Upper lobe of left lung (tissue), 6 donors: ENCODE results near the gene ARHGEF38. TPM values are rescaled to one million over a fixed set of nuclear protein-coding genes. Genes with fewer than 3 reads are reported as not detected.

Experiments
- ATAC-seq, 2 donors: fragments of 200-7000 bp; cut with Tn5 transposase; one replicate each; pipeline ENCODE4 v1.9.1; 2022; ENCODE audit warnings: mild to moderate bottlenecking in 2 of 2, moderate library complexity in 2 of 2; ENCODE audit not compliant: low FRiP score in 2 of 2
- DNase-seq, 2 donors: peaks; one replicate each; pipeline ENCODE4 v3.0.0-alpha.2; 2019 to 2020
- H3K27ac ChIP-seq, 4 donors: fragments of 200-600 bp; sonication (generic); one replicate each; pipeline ENCODE4 v1.5.1; 2016 to 2019
- H3K27me3 ChIP-seq, 4 donors: fragments of 200-600 bp; sonication (generic); one replicate each; pipeline ENCODE4 v1.5.1; 2017 to 2019
- H3K36me3 ChIP-seq, 4 donors: fragments of 200-600 bp; sonication (generic); one replicate each; pipeline ENCODE4 v1.5.1; 2016 to 2019
- H3K4me1 ChIP-seq, 4 donors: fragments of 200-600 bp; sonication (generic); one replicate each; pipeline ENCODE4 v1.5.1; 2018 to 2019
- H3K4me3 ChIP-seq, 4 donors: fragments of 200-600 bp; sonication (generic); one replicate each; pipeline ENCODE4 v1.5.1; 2017 to 2019; ENCODE audit warnings: mild to moderate bottlenecking in 2 of 4, moderate library complexity in 1 of 4
- H3K9me3 ChIP-seq, 4 donors: fragments of 200-600 bp; sonication (generic); one replicate each; pipeline ENCODE4 v1.5.1; 2018 to 2019
- EP300 ChIP-seq, 4 donors: sonication (generic); formaldehyde crosslinking; IDR thresholded peaks; one replicate each; pipeline ENCODE4 v1.5.1; 2017; ENCODE audit warnings: antibody characterized with exemption in 4 of 4, control low read depth in 2 of 4
- POLR2A ChIP-seq, 4 donors: fragments of 450-650 bp; IDR thresholded peaks; one replicate each; pipeline ENCODE4 v1.5.1; 2016 to 2017; ENCODE audit warnings: antibody characterized with exemption in 4 of 4, mild to moderate bottlenecking in 2 of 4
- POLR2AphosphoS5 ChIP-seq, 2 donors: sonication (generic); formaldehyde crosslinking; IDR thresholded peaks; one replicate each; pipeline ENCODE4 v1.5.1; 2017; ENCODE audit warnings: antibody characterized with exemption in 2 of 2
- WGBS, 2 donors: methylation state at CpG; one replicate each; pipeline ENCODE4 v1.1.5; 2017 to 2018; 5-methylcytosine and 5-hydroxymethylcytosine counted together
- total RNA-seq, 6 donors: library from RNA; depleted of rRNA in 4 of 6; stranded (reverse); fragments of >200 nt in 4 of 6; gene quantifications; one replicate each; pipeline versions ENCODE4 v1.1.0 to v1.2.1, GENCODE V29; 2016 to 2021
- TF ChIP-seq, protein P1 (sequence below), 6 experiments: fragments of 450-650 bp in 4 of 6; fragments of 200-600 bp in 2 of 6; sonication (generic) in 2 of 6; IDR thresholded peaks; one replicate each; pipeline ENCODE4 v1.5.1; 2016 to 2019; ENCODE audit warnings: antibody characterized with exemption in 6 of 6
- donor health status: DM: no; HTN: no; CAD: no; lungs with moderate emphysema.
- donor health status: DM: no; HTN: yes; CAD: no; lungs with severe emphysema.

Gene ARHGEF38
- total RNA-seq, 6 donors from 2014 or later = 5.9 to 35.4 (median 19.6) TPM

DNA sequence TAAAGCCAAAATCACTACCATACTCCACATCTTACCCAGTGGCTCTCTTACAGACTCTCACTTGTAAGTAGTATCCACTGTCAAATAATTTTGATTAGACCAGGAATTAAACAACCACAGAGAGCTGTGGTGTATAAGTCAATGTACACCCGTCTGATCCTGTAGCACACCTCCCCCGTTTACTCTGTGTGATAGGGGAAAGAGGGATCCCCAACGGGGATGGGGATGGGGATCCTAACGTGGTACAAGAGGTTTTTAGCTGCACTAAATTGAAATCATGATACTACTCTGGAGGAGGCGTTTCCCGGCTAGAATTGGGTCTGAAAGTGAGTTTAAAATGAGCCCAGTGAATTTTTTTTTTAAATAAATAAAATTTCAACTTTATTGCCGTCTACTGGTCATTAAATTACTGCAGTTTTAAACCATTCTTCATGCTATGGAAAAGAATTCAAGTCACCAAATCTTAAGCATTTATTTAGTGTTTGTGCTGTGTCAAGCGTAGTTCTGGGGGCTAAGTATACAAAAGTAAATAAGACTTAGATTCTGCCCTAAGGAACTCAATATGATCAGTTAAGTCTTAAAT, 79.5 kb downstream of the ARHGEF38 start:
- TF ChIP-seq POLR2AphosphoS5 (IDR thresholded peaks at IDR 0.05) (no peak), EP300 (IDR thresholded peaks at IDR 0.05) (no peak), POLR2A (IDR thresholded peaks at IDR 0.05) (no peak)
- TF ChIP-seq, protein P1, sequence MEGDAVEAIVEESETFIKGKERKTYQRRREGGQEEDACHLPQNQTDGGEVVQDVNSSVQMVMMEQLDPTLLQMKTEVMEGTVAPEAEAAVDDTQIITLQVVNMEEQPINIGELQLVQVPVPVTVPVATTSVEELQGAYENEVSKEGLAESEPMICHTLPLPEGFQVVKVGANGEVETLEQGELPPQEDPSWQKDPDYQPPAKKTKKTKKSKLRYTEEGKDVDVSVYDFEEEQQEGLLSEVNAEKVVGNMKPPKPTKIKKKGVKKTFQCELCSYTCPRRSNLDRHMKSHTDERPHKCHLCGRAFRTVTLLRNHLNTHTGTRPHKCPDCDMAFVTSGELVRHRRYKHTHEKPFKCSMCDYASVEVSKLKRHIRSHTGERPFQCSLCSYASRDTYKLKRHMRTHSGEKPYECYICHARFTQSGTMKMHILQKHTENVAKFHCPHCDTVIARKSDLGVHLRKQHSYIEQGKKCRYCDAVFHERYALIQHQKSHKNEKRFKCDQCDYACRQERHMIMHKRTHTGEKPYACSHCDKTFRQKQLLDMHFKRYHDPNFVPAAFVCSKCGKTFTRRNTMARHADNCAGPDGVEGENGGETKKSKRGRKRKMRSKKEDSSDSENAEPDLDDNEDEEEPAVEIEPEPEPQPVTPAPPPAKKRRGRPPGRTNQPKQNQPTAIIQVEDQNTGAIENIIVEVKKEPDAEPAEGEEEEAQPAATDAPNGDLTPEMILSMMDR (IDR thresholded peaks at IDR 0.05) = peak in 1 of 6 experiments; percentile 30
- H3K36me3 ChIP-seq = no peaks in the 10 kb centered on the region
- WGBS, 2 donors = 63 to 93% methylated on average over 8 of the region's 8 CpGs
- DNase-seq (no peak), ATAC-seq (no peak)
- peaks cover 0 to 24% (median 8%) of the 10 kb centered on the region in 4 donors for H3K4me1 ChIP-seq
- H3K4me3 ChIP-seq = no peak overlapping the region
- no peaks in the 10 kb centered on the region for H3K9me3 ChIP-seq
- no peaks in the 10 kb centered on the region for H3K27me3 ChIP-seq
- H3K27ac ChIP-seq = no peak overlapping the region

DNA sequence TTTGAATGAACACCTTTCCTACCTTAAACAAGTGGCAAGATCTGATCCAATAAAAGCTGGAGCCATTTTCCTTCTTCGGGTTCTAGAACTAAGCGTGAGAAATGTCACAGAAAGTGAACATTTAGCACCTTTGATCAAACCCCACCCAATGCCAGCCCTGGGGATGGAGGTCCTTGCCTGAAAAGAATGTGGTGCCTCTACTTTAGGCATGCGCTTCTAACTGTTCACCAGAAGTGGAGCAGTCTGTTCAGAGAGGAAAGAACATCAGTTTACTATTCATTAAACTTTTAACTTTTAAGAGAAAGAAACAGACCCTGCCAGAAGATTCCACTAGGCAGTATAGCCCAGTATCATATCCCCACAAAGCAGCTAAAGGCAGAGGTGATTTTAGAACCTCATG, 80.2 kb downstream of the ARHGEF38 start:
- H3K4me3 ChIP-seq = no peak overlapping the region
- 78 to 85% methylated on average over 3 of the region's 3 CpGs for WGBS, 2 donors
- peak overlapping the region in 1 of 4 donors; percentile 49 for H3K27ac ChIP-seq
- TF ChIP-seq POLR2AphosphoS5 (IDR thresholded peaks at IDR 0.05) = no peak
- TF ChIP-seq, protein P1 (IDR thresholded peaks at IDR 0.05) = no peak
- no peaks in the 10 kb centered on the region for H3K36me3 ChIP-seq
- no peaks in the 10 kb centered on the region for H3K9me3 ChIP-seq
- H3K4me1 ChIP-seq = peaks cover under 1 to 31% (median 14%) of the 10 kb centered on the region in 4 donors
- DNase-seq (no peak), ATAC-seq (no peak)
- H3K27me3 ChIP-seq = no peaks in the 10 kb centered on the region

DNA sequence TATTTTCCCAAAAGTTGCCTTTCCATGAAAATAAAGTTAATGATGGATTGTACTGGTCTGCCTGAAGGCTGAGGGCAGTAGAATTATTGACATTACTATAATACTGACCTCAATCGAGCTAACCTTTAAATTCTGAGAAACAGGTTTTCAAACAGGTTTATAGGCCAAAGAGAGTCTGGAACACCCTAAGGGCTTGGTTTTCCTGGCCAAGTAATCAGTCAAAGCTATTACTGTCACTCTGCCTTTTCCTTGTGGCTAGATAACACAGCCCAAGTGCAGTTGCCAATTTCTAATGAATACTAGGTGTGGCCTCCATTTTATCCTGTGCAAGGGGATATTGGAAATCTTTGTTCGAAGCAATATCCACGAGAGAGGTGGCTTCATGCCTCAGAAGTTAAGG, 80.8 kb downstream of the ARHGEF38 start:
- peaks cover 7 to 35% (median 18%) of the 10 kb centered on the region in 4 donors for H3K4me1 ChIP-seq
- no peaks in the 10 kb centered on the region for H3K9me3 ChIP-seq
- ATAC-seq = peak; percentile 34 to 69
- H3K27me3 ChIP-seq = no peaks in the 10 kb centered on the region
- 33 to 55% methylated on average over 3 of the region's 3 CpGs for WGBS, 2 donors
- peak in 1 of 4 donors; percentile 36 for TF ChIP-seq EP300 (IDR thresholded peaks at IDR 0.05)
- TF ChIP-seq POLR2A (IDR thresholded peaks at IDR 0.05) = no peak
- TF ChIP-seq POLR2AphosphoS5 (IDR thresholded peaks at IDR 0.05) = no peak
- TF ChIP-seq, protein P1 (IDR thresholded peaks at IDR 0.05) = no peak
- no peak for DNase-seq
- no peak overlapping the region for H3K4me3 ChIP-seq
- peak overlapping the region in 1 of 4 donors; percentile 49 for H3K27ac ChIP-seq
- H3K36me3 ChIP-seq = no peaks in the 10 kb centered on the region

GRCh38 chr4:105634402-105635080, 82.1 kb downstream of the ARHGEF38 start:
- Histone ChIP-seq H3K27me3 (no peaks in the 10 kb centered on the region), H3K4me3 (no peak overlapping the region), H3K27ac (peak overlapping the region in 2 of 4 donors; percentile 8 to 46), H3K9me3 (no peaks in the 10 kb centered on the region), H3K36me3 (no peaks in the 10 kb centered on the region), H3K4me1 (peaks cover 7 to 35% (median 18%) of the 10 kb centered on the region in 4 donors)
- ATAC-seq = no peak
- no peak for TF ChIP-seq POLR2AphosphoS5 (IDR thresholded peaks at IDR 0.05)
- no peak for TF ChIP-seq EP300 (IDR thresholded peaks at IDR 0.05)
- TF ChIP-seq POLR2A (IDR thresholded peaks at IDR 0.05) = no peak
- TF ChIP-seq, protein P1 (IDR thresholded peaks at IDR 0.05) = no peak
- WGBS, 2 donors = 38 to 50% methylated on average over 1 of the region's 1 CpG
- no peak for DNase-seq
